GM13976 (cell line): Measurements from ENCODE around the gene CD58.
"Not testable (repeated sequence)": the region's sequence is repeated elsewhere in the genome, so short reads cannot be mapped to it uniquely, and the experiment has no call there.

Experiments
- DNase-seq: peaks from one replicate; pipeline ENCODE4 v3.0.0; 2012; ENCODE audit warnings: low spot score
- in situ Hi-C: fragments of 300-500 bp; cut with MboI; formaldehyde crosslinking; loops from one replicate; pipeline ENCODE4 v1.12.0; 2022; ENCODE audit warnings: low sequenced_read_pairs, mixed read lengths, inconsistent platforms; ENCODE audit not compliant: unreplicated experiment
- TF ChIP-seq, protein P1 (sequence below): IDR thresholded peaks from 2 replicates; pipeline ENCODE4 v1.5.1; 2012; ENCODE audit warnings: borderline replicate concordance, mild to moderate bottlenecking; ENCODE audit not compliant: insufficient read depth; ENCODE audit errors: extremely low read depth, missing control alignments, control extremely low read depth

CD58 gene

DNA sequence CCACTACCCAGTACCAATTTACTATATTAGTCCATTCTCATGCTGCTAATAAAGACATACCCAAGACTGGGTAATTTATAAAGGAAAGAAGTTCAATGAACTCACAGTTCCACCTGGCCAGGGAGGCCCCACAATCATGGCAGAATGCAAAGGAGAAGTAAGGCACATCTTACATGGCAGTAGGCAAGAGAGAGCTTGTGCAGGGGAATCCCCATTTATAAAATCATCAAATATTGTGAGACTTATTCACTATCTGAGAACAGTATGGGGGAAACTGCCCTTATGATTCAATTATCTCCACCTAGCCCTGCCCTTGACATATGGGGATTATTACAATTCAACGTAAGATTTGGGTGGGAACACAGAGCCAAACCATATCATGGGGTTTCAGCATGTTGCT, 6.4 kb downstream of the CD58 start:
- in situ Hi-C loops, result loop anchor here (10.0 kb wide), 1 partner anchor 490 kb away; no protein-coding TSS in a partner anchor
- no peak for DNase-seq

DNA sequence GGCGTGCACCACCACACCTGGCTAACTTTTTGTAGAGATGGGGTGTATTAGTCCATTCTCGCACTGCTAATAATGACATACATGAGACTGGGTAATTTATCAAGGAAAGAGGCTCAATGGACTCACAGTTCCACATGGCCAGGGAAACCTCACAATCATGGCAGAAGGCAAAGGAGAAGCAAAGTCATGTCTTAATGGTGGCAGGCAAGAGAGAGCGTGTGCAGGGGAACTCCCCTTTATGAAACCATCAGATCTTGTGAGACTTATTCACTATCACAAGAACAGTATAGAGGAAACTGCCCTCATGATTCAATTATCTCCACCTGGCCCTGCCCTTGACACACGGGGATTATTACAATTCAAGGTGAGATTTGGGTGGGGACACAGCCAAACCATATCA, 8.4 kb downstream of the CD58 start:
- DNase-seq, result not testable (repeated sequence)
- in situ Hi-C loops, result loop anchor here (10.0 kb wide), 1 partner anchor 492 kb away; no protein-coding TSS in a partner anchor

More for the DNA sequence above, 6.4 kb downstream of the CD58 start:
- TF ChIP-seq, protein P1, sequence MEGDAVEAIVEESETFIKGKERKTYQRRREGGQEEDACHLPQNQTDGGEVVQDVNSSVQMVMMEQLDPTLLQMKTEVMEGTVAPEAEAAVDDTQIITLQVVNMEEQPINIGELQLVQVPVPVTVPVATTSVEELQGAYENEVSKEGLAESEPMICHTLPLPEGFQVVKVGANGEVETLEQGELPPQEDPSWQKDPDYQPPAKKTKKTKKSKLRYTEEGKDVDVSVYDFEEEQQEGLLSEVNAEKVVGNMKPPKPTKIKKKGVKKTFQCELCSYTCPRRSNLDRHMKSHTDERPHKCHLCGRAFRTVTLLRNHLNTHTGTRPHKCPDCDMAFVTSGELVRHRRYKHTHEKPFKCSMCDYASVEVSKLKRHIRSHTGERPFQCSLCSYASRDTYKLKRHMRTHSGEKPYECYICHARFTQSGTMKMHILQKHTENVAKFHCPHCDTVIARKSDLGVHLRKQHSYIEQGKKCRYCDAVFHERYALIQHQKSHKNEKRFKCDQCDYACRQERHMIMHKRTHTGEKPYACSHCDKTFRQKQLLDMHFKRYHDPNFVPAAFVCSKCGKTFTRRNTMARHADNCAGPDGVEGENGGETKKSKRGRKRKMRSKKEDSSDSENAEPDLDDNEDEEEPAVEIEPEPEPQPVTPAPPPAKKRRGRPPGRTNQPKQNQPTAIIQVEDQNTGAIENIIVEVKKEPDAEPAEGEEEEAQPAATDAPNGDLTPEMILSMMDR, result no peak

DNA sequence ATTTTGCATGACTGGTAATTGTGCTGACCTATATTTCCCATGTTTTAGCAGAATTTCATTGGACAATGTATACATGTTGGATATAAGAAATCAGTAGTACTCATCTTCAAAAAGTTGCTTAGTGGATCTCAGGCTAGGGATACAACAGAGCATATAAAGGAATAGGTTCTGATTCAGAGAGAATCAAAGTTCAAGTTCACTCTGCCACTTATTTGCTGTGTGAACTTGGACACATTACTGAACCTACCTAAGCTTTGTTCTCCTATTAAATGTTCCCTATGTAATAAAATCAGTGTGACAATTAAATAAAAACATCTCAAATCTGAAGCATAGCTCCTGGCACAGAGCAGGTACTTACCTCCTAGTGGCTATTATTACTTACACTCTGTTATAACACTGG, 9.3 kb downstream of the CD58 start:
- in situ Hi-C loops, result loop anchor here (10.0 kb wide), 1 partner anchor 493 kb away; no protein-coding TSS in a partner anchor
- TF ChIP-seq, protein P1, result no peak
- no peak for DNase-seq

DNA sequence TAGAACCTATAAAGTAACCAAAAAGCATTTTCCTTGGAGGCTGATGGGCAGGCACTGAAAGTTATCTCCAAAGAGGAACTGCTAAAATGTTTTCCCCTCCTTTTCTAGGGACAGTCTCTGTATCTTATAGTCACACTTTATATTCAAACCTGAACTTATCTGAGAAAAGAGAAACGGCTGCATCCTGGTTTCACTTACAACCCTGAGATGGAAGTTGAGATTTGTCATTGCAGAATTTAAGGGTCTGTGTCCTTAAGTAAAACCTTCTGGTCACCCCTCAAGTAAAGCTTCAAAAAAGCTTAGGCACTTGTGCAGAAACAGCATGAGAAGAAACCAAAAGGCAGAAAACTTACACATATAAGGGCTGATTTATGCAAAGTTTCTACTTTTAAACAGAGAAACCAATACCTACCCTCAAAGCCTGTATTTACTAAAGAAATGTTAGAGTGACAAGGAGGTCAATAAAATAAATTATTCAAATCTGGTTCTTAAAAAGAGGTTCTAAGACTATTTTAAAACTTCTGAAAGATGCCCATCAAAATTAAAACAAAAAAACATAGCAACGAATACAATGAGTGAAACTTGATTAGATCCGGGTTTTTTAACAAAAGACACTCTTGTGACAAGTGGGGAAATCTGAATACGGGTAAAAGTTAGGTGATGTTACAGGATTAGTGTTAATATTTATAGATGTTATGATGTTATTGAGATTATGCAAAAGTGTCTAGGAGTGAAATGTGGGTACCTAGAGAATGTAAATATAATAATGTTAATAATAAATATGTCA, 9.9 kb downstream of the CD58 start:
- TF ChIP-seq, protein P1, result no peak
- in situ Hi-C loops, result loop anchor here (10.0 kb wide), 1 partner anchor 494 kb away; no protein-coding TSS in a partner anchor
- DNase-seq, result no peak

DNA sequence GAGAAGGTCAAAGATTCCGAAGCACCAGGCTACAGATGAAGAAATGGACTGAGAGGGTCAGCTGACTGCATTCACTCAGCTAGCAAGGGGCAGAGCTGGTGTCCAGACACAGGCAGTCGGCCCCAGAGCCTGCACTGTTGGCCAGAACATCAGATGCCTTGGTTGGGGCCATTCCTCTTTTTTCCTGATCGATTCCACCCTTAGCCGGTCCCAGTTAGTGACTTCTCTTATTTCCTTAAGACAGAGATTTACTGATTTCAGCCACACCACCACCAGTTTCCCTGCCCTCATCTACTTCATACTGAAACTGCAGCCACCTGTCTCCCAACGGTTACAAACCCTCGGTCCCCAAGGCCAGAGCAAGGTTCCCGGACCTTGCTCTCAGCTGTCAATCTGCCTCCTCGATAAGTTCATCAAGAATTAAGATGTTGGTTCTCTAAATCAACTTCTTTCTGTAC, 11.5 kb downstream of the CD58 start:
- no peak for DNase-seq
- TF ChIP-seq, protein P1, result no peak
- in situ Hi-C loops, result no loop called here

DNA sequence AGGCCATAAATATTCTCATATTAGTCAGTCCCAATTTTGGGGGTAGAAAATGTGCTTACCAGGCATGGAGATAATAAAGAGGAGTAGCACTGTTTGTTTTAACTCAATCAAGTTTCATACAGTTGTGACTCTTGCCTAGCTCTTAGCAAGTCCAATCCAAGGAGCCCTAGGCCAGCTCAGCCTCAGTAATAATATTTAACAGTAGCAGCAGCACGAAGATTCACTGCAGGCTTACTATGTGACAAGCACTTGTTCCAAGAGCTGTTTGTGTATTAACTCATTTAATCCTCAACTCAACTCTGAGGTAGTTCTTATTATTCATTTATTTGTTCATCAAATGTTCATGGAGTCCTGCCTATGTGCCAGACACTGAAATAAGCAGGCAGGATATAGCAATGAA, 12.3 kb downstream of the CD58 start:
- in situ Hi-C loops, result no loop called here
- TF ChIP-seq, protein P1, result no peak
- no peak for DNase-seq

DNA sequence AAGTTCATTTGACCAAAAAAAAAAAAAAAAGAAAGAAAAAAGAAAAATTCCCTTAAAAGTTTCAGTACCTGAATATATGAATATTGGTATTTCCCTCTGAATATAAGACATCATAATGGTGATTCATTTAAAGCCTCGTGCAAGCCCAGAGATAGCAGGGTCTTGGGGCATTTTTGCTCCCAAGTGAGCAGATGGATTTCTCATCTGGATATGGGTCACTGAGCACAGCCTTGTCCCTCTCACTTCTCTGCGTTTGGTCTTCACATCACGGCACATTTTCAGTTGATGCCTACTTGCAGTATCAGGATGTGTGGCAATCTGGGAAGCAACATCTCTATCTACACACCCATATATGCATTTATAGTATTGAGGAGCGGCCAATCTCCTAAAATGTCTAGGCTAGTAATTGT, 12.7 kb downstream of the CD58 start:
- TF ChIP-seq, protein P1, result no peak
- no peak for DNase-seq
- in situ Hi-C loops, result no loop called here
